ENCODE measurements around the gene MOB2. TPM values are rescaled to one million over a fixed set of nuclear protein-coding genes. Genes with fewer than 3 reads are reported as not detected.

Gene MOB2
- total RNA-seq, 1 experiment from 2014 or later: 22.7 TPM

GRCh38 chr11:1450344-1450875 lies 36.2 kb downstream of the MOB2 start:
- WGBS (ENCODE audit: extremely low coverage, insufficient read length, low lambda C conversion rate): no CpG with 5 or more reads among the region's 29 CpGs
- Histone ChIP-seq H2BK12ac (ENCODE audit: insufficient read length, low read depth, low read length) (no peak overlapping the region), H4K5ac (ENCODE audit: insufficient read length, low read depth, low read length) (no peak overlapping the region), H3K56ac (ENCODE audit: insufficient read length, low read depth, low read length) (no peak overlapping the region), H3K9me3 (ENCODE audit: control insufficient read depth, low read depth, low read length) (no peaks in the 10 kb centered on the region), H3K27ac (ENCODE audit: insufficient read length, low read depth, low read length) (no peak overlapping the region), H3T11ph (ENCODE audit: low read length) (no peak overlapping the region), H2BK120ac (ENCODE audit: low read depth, low read length, poor library complexity, severe bottlenecking) (no peak overlapping the region), H3K9ac (ENCODE audit: extremely low read depth, insufficient read length, low read length) (no peak overlapping the region), H3K79me1 (ENCODE audit: insufficient read depth, low read depth, low read length, poor library complexity, severe bottlenecking) (no peaks in the 10 kb centered on the region), H4K20me1 (ENCODE audit: control insufficient read depth, insufficient read depth, insufficient read length) (peaks cover 4% of the 10 kb centered on the region), H4K91ac (ENCODE audit: insufficient read length, low read depth, low read length) (no peak overlapping the region), H2BK20ac (ENCODE audit: low read depth, low read length, poor library complexity, severe bottlenecking) (no peak overlapping the region), H2BK15ac (ENCODE audit: low read depth, low read length) (no peak overlapping the region), H3K14ac (ENCODE audit: insufficient read depth, low read length) (no peak overlapping the region), H3K27me3 (ENCODE audit: insufficient read depth, low read length) (no peaks in the 10 kb centered on the region), H3K4me1 (ENCODE audit: insufficient read depth, low read length) (no peaks in the 10 kb centered on the region), H3K18ac (ENCODE audit: insufficient read length, low read depth, low read length) (no peak overlapping the region), H4K8ac (replicated peaks; ENCODE audit: insufficient read length, low read depth, low read length) (no peak overlapping the region), H3K23ac (ENCODE audit: insufficient read length, low read depth, low read length) (no peak overlapping the region), H3K4ac (ENCODE audit: low read depth, low read length) (no peak overlapping the region), H2AK5ac (ENCODE audit: insufficient read length, low read length) (no peak overlapping the region), H2BK5ac (ENCODE audit: insufficient read length, low read length) (no peak overlapping the region), H3K23me2 (ENCODE audit: insufficient read length, low read depth, low read length, poor library complexity, severe bottlenecking) (no peaks in the 10 kb centered on the region), H3K4me2 (ENCODE audit: insufficient read depth, insufficient read length, low read length) (no peak overlapping the region), H3K79me2 (ENCODE audit: insufficient read depth, low read length) (no peaks in the 10 kb centered on the region), H2AFZ (ENCODE audit: low read length) (no peak overlapping the region)
- H3K27me3 Mint-ChIP-seq (ENCODE audit: low read depth): no peaks in the 10 kb centered on the region
- no peak overlapping the region for H3K27ac Mint-ChIP-seq
- no peak for DNase-seq
- H3K4me3 Mint-ChIP-seq: no peak overlapping the region
- no peaks in the 10 kb centered on the region for H3K9me3 Mint-ChIP-seq
- TF ChIP-seq, protein P1, sequence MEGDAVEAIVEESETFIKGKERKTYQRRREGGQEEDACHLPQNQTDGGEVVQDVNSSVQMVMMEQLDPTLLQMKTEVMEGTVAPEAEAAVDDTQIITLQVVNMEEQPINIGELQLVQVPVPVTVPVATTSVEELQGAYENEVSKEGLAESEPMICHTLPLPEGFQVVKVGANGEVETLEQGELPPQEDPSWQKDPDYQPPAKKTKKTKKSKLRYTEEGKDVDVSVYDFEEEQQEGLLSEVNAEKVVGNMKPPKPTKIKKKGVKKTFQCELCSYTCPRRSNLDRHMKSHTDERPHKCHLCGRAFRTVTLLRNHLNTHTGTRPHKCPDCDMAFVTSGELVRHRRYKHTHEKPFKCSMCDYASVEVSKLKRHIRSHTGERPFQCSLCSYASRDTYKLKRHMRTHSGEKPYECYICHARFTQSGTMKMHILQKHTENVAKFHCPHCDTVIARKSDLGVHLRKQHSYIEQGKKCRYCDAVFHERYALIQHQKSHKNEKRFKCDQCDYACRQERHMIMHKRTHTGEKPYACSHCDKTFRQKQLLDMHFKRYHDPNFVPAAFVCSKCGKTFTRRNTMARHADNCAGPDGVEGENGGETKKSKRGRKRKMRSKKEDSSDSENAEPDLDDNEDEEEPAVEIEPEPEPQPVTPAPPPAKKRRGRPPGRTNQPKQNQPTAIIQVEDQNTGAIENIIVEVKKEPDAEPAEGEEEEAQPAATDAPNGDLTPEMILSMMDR (conservative IDR thresholded peaks at IDR 0.05): no peak
- 0 out of 4 replicates have a peak, but pooled peaks cover 0 to 4% of the 10 kb centered on the region in 2 experiments for H3K4me1 Mint-ChIP-seq
- H3K36me3 Mint-ChIP-seq (ENCODE audit: insufficient read depth in 1 of 3, low read depth in 3 of 3): peaks cover 0 to 6% (median 6%) of the 10 kb centered on the region in 3 experiments; a peak in 3 of 7 replicates
